ENCODE measurements around the gene CNBP.

DNA sequence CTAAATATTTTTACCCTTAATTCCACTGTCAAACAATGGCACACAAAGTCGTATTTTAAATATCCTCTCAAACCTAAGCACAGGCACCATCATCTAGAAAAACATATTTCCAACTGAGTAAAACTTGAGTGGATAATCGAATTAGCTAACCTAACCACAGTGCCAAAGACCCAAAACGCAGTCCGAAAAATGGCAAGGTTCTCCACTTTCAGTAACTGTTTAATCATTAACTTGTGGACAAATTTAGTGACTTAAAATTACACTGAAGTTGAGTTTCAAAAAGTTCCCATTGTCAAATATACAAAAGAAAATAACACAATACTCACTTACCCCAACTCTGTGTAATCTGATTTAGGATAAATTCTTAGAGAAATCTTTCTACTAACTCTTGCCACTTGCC lies 10.0 kb downstream of the CNBP start:
- no peak for TF ChIP-seq HDAC2 (IDR thresholded peaks at IDR 0.05)
- no peak for TF ChIP-seq ZNF274 (IDR thresholded peaks at IDR 0.05; ENCODE audit: insufficient read depth, insufficient read length)
- no peak for TF ChIP-seq NR2C1 (IDR thresholded peaks at IDR 0.05)
- no peak for TF ChIP-seq ZBED1 (IDR thresholded peaks at IDR 0.05; ENCODE audit: borderline replicate concordance)
- TF ChIP-seq, protein P1, sequence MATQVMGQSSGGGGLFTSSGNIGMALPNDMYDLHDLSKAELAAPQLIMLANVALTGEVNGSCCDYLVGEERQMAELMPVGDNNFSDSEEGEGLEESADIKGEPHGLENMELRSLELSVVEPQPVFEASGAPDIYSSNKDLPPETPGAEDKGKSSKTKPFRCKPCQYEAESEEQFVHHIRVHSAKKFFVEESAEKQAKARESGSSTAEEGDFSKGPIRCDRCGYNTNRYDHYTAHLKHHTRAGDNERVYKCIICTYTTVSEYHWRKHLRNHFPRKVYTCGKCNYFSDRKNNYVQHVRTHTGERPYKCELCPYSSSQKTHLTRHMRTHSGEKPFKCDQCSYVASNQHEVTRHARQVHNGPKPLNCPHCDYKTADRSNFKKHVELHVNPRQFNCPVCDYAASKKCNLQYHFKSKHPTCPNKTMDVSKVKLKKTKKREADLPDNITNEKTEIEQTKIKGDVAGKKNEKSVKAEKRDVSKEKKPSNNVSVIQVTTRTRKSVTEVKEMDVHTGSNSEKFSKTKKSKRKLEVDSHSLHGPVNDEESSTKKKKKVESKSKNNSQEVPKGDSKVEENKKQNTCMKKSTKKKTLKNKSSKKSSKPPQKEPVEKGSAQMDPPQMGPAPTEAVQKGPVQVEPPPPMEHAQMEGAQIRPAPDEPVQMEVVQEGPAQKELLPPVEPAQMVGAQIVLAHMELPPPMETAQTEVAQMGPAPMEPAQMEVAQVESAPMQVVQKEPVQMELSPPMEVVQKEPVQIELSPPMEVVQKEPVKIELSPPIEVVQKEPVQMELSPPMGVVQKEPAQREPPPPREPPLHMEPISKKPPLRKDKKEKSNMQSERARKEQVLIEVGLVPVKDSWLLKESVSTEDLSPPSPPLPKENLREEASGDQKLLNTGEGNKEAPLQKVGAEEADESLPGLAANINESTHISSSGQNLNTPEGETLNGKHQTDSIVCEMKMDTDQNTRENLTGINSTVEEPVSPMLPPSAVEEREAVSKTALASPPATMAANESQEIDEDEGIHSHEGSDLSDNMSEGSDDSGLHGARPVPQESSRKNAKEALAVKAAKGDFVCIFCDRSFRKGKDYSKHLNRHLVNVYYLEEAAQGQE (IDR thresholded peaks at IDR 0.05; ENCODE audit: low read depth, low read length) = no peak
- TF ChIP-seq, protein P2, sequence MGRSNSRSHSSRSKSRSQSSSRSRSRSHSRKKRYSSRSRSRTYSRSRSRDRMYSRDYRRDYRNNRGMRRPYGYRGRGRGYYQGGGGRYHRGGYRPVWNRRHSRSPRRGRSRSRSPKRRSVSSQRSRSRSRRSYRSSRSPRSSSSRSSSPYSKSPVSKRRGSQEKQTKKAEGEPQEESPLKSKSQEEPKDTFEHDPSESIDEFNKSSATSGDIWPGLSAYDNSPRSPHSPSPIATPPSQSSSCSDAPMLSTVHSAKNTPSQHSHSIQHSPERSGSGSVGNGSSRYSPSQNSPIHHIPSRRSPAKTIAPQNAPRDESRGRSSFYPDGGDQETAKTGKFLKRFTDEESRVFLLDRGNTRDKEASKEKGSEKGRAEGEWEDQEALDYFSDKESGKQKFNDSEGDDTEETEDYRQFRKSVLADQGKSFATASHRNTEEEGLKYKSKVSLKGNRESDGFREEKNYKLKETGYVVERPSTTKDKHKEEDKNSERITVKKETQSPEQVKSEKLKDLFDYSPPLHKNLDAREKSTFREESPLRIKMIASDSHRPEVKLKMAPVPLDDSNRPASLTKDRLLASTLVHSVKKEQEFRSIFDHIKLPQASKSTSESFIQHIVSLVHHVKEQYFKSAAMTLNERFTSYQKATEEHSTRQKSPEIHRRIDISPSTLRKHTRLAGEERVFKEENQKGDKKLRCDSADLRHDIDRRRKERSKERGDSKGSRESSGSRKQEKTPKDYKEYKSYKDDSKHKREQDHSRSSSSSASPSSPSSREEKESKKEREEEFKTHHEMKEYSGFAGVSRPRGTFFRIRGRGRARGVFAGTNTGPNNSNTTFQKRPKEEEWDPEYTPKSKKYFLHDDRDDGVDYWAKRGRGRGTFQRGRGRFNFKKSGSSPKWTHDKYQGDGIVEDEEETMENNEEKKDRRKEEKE (IDR thresholded peaks at IDR 0.05) = no peak
- TF ChIP-seq MAX (IDR thresholded peaks at IDR 0.05; ENCODE audit: low read depth, low read length) = no peak
- TF ChIP-seq, protein P3, sequence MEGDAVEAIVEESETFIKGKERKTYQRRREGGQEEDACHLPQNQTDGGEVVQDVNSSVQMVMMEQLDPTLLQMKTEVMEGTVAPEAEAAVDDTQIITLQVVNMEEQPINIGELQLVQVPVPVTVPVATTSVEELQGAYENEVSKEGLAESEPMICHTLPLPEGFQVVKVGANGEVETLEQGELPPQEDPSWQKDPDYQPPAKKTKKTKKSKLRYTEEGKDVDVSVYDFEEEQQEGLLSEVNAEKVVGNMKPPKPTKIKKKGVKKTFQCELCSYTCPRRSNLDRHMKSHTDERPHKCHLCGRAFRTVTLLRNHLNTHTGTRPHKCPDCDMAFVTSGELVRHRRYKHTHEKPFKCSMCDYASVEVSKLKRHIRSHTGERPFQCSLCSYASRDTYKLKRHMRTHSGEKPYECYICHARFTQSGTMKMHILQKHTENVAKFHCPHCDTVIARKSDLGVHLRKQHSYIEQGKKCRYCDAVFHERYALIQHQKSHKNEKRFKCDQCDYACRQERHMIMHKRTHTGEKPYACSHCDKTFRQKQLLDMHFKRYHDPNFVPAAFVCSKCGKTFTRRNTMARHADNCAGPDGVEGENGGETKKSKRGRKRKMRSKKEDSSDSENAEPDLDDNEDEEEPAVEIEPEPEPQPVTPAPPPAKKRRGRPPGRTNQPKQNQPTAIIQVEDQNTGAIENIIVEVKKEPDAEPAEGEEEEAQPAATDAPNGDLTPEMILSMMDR (IDR thresholded peaks at IDR 0.05 in 2 of 3, conservative IDR thresholded peaks at IDR 0.05 in 1 of 3; ENCODE audit: control insufficient read depth in 2 of 3, extremely low read depth in 1 of 3, insufficient read depth in 1 of 3, low read depth in 3 of 3, low read length in 3 of 3) = no peak
- no peak for TF ChIP-seq POLR2AphosphoS5 (IDR thresholded peaks at IDR 0.05; ENCODE audit: low read length)
- TF ChIP-seq HDAC6 (IDR thresholded peaks at IDR 0.05; ENCODE audit: unreplicated experiment) = no peak

All from GM12878 (cell line).